Smooth muscle cell of the brain vasculature (primary cell): Measurements from ENCODE around the gene POLH.
"Not testable (repeated sequence)": the region's sequence is repeated elsewhere in the genome, so short reads cannot be mapped to it uniquely, and the experiment has no call there.

Experiments
- DNase-seq: peaks from one replicate; pipeline ENCODE4 v3.0.0-alpha.2; 2012; ENCODE audit warnings: low read depth, low spot score

Gene POLH

GRCh38 chr6:43630980-43631619, 55.1 kb downstream of the POLH start:
- no peak for DNase-seq

GRCh38 chr6:43633002-43633401, 57.0 kb downstream of the POLH start:
- DNase-seq: not testable (repeated sequence)

GRCh38 chr6:43634702-43635303, 58.8 kb downstream of the POLH start:
- DNase-seq: no peak

- no peak for DNase-seq
Measured at GRCh38 chr6:43635387-43636307, 59.7 kb downstream of the POLH start, which contains the start of gene MAD2L1BP. Gene MAD2L1BP (plus strand): TSS chr6:43635840. CDS start chr6:43635876, 36 bp downstream.

GRCh38 chr6:43636308-43636659, 60.3 kb downstream of the POLH start:
- DNase-seq: no peak

GRCh38 chr6:43639984-43640800, 64.2 kb downstream of the POLH start:
- no peak for DNase-seq

GRCh38 chr6:43644940-43645612, 69.1 kb downstream of the POLH start, which contains the start of gene RSPH9:
Gene RSPH9 (plus strand): TSS chr6:43645036. CDS start chr6:43645099, 63 bp downstream.
- no peak for DNase-seq

GRCh38 chr6:43645613-43645964, 69.6 kb downstream of the POLH start:
- DNase-seq: no peak

- no peak for DNase-seq
Measured at GRCh38 chr6:43647613-43648012, 71.6 kb downstream of the POLH start.

GRCh38 chr6:43648248-43648647, 72.3 kb downstream of the POLH start:
- DNase-seq: no peak

- not testable (repeated sequence) for DNase-seq
Measured at GRCh38 chr6:43652822-43653221, 76.8 kb downstream of the POLH start.

- DNase-seq: no peak
Measured at GRCh38 chr6:43657221-43657802, 81.3 kb downstream of the POLH start.

- no peak for DNase-seq
Measured at GRCh38 chr6:43658161-43658560, 82.2 kb downstream of the POLH start.

- not testable (repeated sequence) for DNase-seq
Measured at GRCh38 chr6:43662948-43663347, 87.0 kb downstream of the POLH start.
